Measurements from ENCODE around the gene APOBEC3B.
"Not testable (repeated sequence)": the region's sequence is repeated elsewhere in the genome, so short reads cannot be mapped to it uniquely, and the experiment has no call there.

APOBEC3B gene

DNA sequence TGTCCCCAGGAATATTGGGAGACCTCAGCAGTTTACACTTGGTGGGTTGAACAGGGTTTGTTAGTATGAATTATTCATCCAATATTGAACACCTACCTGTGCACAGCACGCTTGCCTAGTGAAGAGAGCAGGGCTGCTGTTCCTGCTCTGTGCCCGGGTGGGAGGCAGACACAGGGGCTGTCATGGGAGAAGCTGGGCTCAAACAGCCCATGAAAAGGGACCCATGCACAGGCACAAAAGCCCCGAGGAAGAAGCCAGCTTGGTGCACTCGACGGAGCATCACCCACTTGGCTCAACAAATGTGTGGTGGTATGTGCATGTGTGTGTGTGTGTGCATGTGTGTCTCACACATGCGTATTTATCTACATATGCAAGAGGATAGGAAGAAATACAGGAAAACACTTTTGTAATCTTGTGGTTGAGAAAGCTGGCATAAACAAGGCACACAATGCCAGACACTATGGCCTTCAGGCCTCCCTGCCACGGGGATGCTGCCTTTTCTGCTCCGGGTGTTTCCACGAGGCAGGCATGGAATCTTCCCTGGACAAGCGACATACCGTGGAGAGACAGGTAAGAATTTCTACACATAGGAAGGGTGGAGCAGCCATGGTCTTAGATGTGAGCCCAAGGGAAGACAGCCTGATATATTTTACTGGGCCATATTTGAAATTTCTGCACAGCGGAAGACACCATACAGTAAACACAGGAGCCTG, 29.7 kb upstream of the APOBEC3B start:
- no peak for DNase-seq

- no peak for DNase-seq
These were observed 29.1 kb upstream of the APOBEC3B start for GRCh38 chr22:38953091-38953490.

GRCh38 chr22:38953577-38954413, 28.4 kb upstream of the APOBEC3B start:
- DNase-seq: no peak

DNA sequence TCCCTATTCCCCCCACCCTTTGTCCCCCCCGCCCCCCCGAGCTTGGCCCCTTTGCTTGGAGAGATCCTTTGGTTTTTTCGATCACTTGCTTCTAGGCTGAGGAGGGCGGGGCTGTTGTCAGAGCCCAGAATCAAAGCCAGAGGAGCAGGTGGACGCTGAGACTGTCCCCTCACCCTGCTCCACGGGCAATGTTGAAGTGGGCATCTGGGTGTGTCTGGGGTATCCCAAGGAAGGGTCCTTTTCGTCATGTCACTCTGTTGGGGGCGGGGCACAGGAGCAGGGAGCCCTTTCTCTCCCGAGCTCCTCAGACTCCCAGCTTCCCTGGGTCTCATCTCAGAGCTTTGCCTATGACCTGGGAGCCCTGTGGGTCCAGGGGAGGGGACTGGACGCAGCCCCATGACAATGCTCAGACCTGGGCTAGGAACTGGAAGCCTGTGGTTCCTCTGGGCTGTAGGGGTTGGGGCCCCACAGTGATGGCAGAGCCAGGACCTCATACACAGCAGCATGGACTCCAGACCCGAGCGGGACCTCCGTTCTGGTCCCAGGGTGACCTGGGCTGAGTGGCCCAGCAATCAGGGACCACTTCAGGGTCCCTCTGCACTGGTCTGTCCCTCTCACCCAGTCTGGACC, 27.6 kb upstream of the APOBEC3B start:
- DNase-seq: no peak

GRCh38 chr22:38955250-38955905, 26.8 kb upstream of the APOBEC3B start:
- no peak for DNase-seq

- no peak for DNase-seq
These were observed 26.2 kb upstream of the APOBEC3B start for GRCh38 chr22:38955926-38956325.

GRCh38 chr22:38956551-38956950, 25.6 kb upstream of the APOBEC3B start:
- no peak for DNase-seq

GRCh38 chr22:38957046-38957770, 24.9 kb upstream of the APOBEC3B start, which contains the start of gene APOBEC3A:
TSS of gene APOBEC3A (plus strand) at chr22:38957609. CDS start at chr22:38957692, 83 bp downstream.
- no peak for DNase-seq

GRCh38 chr22:38957808-38958650, 24.1 kb upstream of the APOBEC3B start:
- no peak for DNase-seq

- DNase-seq: not testable (repeated sequence)
These were observed 23.6 kb upstream of the APOBEC3B start for GRCh38 chr22:38958651-38958943.

DNA sequence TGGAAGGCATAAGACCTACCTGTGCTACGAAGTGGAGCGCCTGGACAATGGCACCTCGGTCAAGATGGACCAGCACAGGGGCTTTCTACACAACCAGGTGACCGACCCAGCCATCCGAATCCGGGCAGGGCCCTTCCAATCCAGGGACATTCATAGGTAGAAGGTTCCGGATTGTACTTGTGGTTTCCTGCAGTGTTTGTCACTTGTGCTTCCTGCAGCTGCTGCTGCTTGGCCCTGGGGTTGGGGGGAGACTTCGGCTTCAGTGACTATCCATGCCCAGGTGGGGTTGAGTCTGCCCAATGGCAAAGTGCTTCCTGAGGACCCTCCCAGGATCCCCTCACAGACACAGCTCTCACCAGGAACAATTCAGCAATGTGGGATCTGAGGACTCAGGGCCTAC, 22.6 kb upstream of the APOBEC3B start:
- no peak for DNase-seq

- not testable (repeated sequence) for DNase-seq
These were observed 21.5 kb upstream of the APOBEC3B start for GRCh38 chr22:38960673-38961072.

GRCh38 chr22:38963291-38963738, 18.8 kb upstream of the APOBEC3B start:
- not testable (repeated sequence) for DNase-seq

DNA sequence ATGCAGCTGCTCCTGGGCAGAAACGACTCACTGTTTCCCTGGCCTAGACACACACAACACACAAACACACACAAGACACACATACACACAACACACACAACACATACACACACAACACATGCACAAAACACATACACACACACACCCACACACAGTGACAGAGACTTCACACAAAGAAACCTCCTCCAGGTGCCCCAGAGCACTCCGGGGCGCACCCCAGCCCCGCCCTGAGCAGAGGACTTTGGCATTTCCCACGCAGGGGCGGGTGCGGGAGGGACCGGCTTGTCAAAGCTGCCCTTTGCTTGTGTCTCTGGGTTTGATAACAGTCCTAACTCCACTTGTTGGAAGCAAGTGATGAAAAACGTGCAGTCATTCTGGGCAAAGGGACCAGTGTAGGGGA, 18.3 kb upstream of the APOBEC3B start:
- DNase-seq: no peak

GRCh38 chr22:38964306-38964705, 17.8 kb upstream of the APOBEC3B start:
- no peak for DNase-seq

DNA sequence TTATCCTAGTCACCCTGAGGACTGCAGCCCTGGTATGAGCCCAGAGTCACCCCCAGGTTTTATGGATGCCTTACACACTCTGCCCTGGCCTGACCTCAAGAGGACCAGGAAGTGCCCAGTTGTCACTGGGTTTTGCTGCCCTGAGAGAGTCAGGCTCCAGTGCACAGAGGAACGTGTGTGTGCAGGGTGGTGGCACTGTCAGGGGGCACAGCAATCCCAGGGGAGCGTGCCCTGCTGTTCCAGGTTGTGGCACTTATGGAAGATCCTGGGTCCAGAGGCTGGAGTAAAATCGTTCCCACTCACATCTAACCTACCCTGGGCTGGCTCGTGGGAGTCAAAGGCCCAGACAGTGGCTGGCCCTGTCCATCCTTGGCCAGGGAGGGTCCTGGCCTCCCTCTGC, 17.2 kb upstream of the APOBEC3B start:
- no peak for DNase-seq

- DNase-seq: no peak
These were observed 16.4 kb upstream of the APOBEC3B start for GRCh38 chr22:38965614-38966379.

GRCh38 chr22:38966380-38966702, 15.8 kb upstream of the APOBEC3B start:
- no peak for DNase-seq

DNA sequence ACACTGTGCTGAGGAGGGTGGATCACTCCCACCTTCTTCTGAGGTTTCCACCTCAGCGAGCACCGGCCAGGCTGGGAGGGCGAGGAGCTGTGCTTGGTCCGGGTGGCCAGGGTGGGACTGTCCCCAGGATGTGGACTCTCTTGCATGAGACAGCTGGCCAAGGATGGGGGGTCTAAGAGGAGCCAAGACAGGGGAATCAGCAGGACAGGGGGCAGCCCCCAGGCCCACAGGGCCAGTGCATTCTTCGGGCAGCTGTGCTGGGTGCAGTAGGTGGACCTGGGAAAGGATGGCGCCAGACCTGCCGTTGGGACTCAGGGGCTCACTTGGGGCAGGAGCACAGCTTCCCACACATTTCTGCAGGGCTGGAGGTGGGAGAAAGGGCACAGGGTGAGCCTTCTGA, 15.2 kb upstream of the APOBEC3B start:
- DNase-seq: no peak

GRCh38 chr22:38967451-38968450, 14.4 kb upstream of the APOBEC3B start:
- peak; percentile 22 for DNase-seq
